Measurements from ENCODE around the gene KCNH4.
A peak's percentile ranks its signal among the peaks of the same experiment; 100 is the strongest.

The KCNH4 gene

DNA sequence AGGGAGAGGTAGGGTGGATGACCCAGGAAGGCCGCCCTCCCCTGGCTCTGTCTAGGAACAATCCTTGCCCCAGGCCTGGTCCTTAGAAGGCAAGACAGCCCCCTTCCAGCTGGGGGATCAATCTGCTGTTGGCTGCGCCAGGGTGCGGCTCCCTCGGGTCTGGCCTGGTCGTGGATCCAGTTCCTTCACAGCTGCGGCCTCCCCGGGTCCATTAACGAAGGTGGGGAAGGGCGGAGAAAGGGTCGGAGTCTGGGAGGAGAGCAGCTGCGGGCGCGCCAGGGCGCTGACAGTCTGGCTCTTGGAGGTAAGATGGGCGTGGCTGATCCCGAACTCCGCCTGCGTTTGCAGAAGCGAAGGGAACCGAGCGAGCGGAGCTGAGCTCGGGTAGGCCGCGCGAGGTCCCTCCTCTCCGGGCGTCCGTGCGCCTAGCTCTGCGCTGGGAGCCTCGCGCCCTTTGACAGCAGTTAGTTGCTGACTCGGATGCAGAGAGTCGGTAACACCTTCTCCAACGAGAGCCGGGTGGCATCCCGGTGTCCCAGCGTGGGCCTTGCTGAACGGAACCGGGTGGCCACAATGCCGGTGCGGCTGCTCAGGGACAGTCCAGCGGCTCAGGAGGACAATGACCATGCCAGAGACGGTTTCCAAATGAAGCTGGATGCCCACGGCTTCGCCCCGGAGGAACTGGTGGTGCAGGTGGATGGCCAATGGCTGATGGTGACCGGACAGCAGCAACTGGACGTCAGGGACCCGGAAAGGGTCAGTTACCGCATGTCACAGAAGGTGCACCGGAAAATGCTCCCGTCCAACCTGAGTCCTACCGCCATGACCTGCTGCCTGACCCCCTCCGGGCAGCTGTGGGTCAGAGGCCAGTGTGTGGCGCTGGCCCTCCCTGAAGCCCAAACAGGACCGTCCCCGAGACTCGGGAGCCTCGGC is 58.3 kb downstream of the KCNH4 start, which contains the start of gene HSPB9:
TSS of gene HSPB9 (plus strand) at position 434 of the 933 bp plus-strand sequence. CDS start at position 481, 47 bp downstream.
- H3K4me1 ChIP-seq (ENCODE audit: control insufficient read depth, insufficient read depth, low read length): no peaks in the 10 kb centered on the region
- H3K27me3 ChIP-seq (ENCODE audit: control insufficient read depth, insufficient read depth, low read length): no peaks in the 10 kb centered on the region
- peaks cover 11% of the 10 kb centered on the region for H3K36me3 ChIP-seq (ENCODE audit: control insufficient read depth, insufficient read depth, low read length)
- peak within 1 kb of the TSS; percentile 6 for H3K27ac ChIP-seq (ENCODE audit: low read depth, low read length)
- H3K9ac ChIP-seq (ENCODE audit: low read length): no peak within 1 kb of the TSS
- peak within 1 kb of the TSS; percentile 42 for H3K4me3 ChIP-seq (ENCODE audit: low read length)

DNA sequence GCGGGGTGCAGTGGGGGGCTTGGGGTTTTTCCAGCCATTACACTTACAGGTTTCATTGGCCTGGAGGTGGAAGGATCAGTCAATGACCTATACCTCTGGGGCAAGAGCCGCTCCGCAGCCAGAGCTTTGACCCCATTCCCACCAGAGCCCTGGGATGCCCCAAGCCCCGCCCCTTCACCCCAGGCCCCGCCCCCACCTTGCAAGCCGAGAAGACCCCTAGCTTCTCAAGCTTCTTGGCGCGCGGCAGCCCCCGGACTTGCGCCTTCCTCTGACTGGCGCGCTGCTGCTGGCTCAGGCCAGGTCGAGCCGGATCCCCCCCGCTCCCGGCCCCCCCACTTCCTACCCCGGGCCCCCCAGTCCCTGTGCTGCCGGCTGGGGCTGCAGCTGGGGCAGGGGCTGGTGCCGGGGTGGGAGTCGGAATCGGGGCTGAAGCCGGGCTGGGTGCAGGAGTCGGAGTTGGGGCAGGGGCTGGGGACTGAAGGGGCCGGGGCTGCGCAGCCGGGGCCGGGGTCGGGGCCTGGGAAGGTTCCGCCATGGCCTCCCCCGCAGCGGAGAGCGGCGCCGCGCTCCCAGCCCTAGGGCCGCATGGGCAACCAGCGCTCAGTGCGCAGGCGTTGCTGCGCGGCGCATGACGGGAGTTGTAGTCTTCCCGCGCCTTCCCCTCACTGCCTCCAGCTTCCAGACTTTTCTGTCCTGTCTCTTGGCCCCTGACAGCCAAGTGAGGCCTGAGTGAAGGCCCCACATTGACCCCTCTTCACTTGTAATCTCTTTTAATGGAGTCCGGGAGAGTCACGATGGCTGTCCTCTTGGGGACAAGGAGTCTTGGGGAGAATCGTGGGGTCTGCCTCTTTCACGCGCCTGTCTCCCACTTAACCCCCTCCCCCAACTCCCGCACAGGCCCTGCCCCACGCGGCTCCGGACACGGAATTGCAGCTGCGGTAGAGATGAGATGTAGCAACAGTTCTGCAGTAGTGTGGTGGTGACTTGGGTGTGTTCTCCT is 59.9 kb downstream of the KCNH4 start, which contains the start of gene KAT2A:
TSS of gene KAT2A (minus strand) at position 598 of the 1,000 bp plus-strand sequence. CDS start at position 535, 63 bp downstream.
- H3K27ac ChIP-seq (ENCODE audit: low read depth, low read length): peak within 1 kb of the TSS; percentile 59
- no peak within 1 kb of the TSS for H3K9ac ChIP-seq (ENCODE audit: low read length)
- H3K4me1 ChIP-seq (ENCODE audit: control insufficient read depth, insufficient read depth, low read length): no peaks in the 10 kb centered on the region
- H3K27me3 ChIP-seq (ENCODE audit: control insufficient read depth, insufficient read depth, low read length): no peaks in the 10 kb centered on the region
- H3K36me3 ChIP-seq (ENCODE audit: control insufficient read depth, insufficient read depth, low read length): peaks cover 8% of the 10 kb centered on the region
- peak within 1 kb of the TSS; percentile 58 for H3K4me3 ChIP-seq (ENCODE audit: low read length)

DNA sequence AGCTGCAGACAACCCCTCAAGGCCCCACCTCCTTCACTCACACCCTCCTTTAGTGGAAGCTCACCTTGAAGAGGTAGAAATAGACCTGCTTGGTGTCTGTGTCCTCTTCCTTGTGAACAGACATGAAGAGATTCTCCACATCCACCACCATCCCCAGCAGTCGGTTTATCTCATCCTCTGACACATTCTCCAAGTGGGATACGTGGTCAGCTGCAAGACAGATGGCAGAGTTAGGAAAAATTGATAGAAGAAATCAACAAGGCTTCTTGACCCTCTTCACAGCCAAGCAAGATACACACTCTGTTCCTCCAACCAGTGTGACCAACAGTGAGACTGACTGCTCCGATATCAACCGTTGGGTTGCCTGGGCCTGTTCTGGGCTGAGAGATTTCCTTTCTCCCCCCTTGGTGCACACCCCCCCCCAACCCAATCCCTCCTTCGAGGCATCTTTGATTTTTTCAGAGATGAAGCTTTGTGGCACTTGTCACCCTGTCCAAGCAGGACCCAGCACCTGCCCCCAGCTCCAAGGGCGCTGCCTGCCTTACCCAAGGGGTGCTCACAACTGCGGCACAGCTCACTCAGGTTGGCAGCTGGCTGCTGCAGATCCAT is 60.7 kb downstream of the KCNH4 start:
- H3K27ac ChIP-seq (ENCODE audit: low read depth, low read length): no peak overlapping the region
- H3K27me3 ChIP-seq (ENCODE audit: control insufficient read depth, insufficient read depth, low read length): no peaks in the 10 kb centered on the region
- H3K36me3 ChIP-seq (ENCODE audit: control insufficient read depth, insufficient read depth, low read length): peaks cover 8% of the 10 kb centered on the region
- no peak overlapping the region for H3K4me3 ChIP-seq (ENCODE audit: low read length)
- no peak overlapping the region for H3K9ac ChIP-seq (ENCODE audit: low read length)
- no peaks in the 10 kb centered on the region for H3K4me1 ChIP-seq (ENCODE audit: control insufficient read depth, insufficient read depth, low read length)

DNA sequence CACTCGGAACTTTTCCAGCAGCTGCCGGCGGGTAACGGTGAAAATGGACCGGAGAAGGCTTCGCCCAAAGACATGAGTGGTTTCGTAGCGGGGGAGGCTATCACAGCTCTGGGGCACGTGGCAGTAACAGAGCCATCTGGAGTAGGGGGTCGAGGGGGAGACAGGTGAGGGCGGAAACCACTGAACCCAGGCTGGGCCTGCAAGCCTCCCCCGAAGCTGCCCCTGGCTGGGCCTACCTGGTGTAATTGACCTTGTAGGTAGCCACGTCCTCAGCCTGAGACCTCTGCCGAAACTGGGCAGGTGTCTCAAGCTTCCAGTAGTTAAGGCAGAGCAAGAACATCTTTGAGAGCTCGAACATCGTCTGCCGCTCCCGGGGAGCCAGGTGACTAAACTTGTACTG is 61.6 kb downstream of the KCNH4 start:
- Histone ChIP-seq H3K36me3 (ENCODE audit: control insufficient read depth, insufficient read depth, low read length) (peaks cover 3% of the 10 kb centered on the region), H3K27me3 (ENCODE audit: control insufficient read depth, insufficient read depth, low read length) (no peaks in the 10 kb centered on the region), H3K9ac (ENCODE audit: low read length) (no peak overlapping the region), H3K4me3 (ENCODE audit: low read length) (no peak overlapping the region), H3K27ac (ENCODE audit: low read depth, low read length) (no peak overlapping the region), H3K4me1 (ENCODE audit: control insufficient read depth, insufficient read depth, low read length) (no peaks in the 10 kb centered on the region)

DNA sequence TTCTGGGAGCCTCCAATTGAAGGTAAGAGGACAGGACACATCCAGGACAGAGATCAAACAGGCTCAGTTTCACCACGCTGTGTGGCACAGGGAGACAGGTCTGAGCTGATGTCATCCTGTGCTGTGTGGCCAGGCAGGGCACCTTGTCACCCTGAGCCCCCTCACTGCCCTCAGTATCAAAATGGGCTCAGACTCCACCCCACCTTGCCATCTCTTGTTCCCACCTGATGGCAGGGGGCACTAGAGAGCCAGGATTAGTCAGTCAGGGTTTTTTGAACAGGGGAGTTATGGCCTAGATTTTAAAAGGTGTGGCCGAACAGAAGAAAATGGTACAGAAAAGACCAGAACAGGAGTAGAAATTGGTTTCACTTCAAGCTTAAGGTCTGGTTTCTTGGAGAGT is 62.4 kb downstream of the KCNH4 start:
- no peaks in the 10 kb centered on the region for H3K4me1 ChIP-seq (ENCODE audit: control insufficient read depth, insufficient read depth, low read length)
- no peak overlapping the region for H3K27ac ChIP-seq (ENCODE audit: low read depth, low read length)

DNA sequence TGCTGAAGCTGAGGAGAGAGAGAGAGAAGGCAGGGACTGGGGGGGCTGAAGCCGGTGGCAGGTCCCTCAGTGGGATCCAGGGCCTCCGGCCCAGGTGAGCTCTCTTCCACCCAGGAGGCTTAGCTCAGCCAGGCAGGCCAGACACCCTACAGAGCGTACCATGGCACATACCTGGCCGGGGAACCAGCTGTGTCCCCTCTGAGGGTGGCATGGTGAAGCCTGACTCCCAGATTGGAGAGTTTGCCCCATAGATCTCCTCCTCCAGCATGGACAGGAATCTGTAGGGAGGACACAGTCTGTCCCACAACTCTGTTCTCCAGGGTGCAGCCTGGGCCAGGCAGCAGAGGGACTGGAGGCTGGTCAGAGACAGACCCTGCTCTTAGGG is 62.8 kb downstream of the KCNH4 start:
- Histone ChIP-seq H3K27me3 (ENCODE audit: control insufficient read depth, insufficient read depth, low read length) (no peaks in the 10 kb centered on the region), H3K4me1 (ENCODE audit: control insufficient read depth, insufficient read depth, low read length) (no peaks in the 10 kb centered on the region), H3K9ac (ENCODE audit: low read length) (no peak overlapping the region), H3K4me3 (ENCODE audit: low read length) (no peak overlapping the region), H3K36me3 (ENCODE audit: control insufficient read depth, insufficient read depth, low read length) (peaks cover 2% of the 10 kb centered on the region), H3K27ac (ENCODE audit: low read depth, low read length) (no peak overlapping the region)

More for the DNA sequence above, 62.4 kb downstream of the KCNH4 start:
- Histone ChIP-seq H3K4me3 (ENCODE audit: low read length) (no peak overlapping the region), H3K9ac (ENCODE audit: low read length) (no peak overlapping the region), H3K27me3 (ENCODE audit: control insufficient read depth, insufficient read depth, low read length) (no peaks in the 10 kb centered on the region), H3K36me3 (ENCODE audit: control insufficient read depth, insufficient read depth, low read length) (peaks cover 2% of the 10 kb centered on the region)

- H3K36me3 ChIP-seq (ENCODE audit: control insufficient read depth, insufficient read depth, low read length): peaks cover 2% of the 10 kb centered on the region
- H3K9ac ChIP-seq (ENCODE audit: low read length): no peak overlapping the region
- no peak overlapping the region for H3K4me3 ChIP-seq (ENCODE audit: low read length)
Measured at GRCh38 chr17:42117397-42118125, 63.4 kb downstream of the KCNH4 start.

DNA sequence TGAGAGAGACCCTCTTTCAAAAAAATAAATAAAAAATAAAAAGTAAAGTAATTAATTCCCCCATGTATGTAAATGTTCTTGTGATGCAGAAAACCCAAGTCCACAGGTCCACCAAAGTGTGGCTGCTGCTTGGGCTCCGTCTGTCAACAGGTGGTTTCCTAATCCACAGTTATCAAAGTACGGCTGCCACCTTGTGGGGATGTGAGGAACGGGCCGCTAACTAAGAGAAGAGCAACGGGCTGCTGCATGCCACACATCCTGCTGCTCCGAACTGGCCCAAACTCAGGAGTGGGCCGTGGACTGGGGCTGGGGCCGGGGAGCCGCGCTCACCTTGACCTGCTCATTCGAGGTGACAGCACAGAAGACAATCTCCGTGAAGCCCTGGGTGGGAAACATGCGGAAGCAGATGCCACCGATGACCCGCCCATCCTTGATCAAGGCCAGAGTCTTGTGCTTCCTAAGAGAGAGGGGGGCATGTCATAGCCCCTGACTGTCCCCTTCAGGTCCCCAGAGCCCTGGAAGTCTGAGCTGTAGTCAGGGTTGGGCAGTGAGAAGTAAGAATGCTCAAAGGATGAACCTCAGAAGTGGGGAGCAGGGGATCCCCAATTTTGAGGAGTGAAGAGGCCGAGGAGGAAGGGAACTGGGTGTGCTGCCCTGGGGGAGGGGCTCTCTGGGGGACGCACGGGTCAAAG is 64.1 kb downstream of the KCNH4 start:
- H3K4me1 ChIP-seq (ENCODE audit: control insufficient read depth, insufficient read depth, low read length): peaks cover 4% of the 10 kb centered on the region
- no peak overlapping the region for H3K4me3 ChIP-seq (ENCODE audit: low read length)
- no peak overlapping the region for H3K27ac ChIP-seq (ENCODE audit: low read depth, low read length)
- H3K9ac ChIP-seq (ENCODE audit: low read length): no peak overlapping the region
- H3K27me3 ChIP-seq (ENCODE audit: control insufficient read depth, insufficient read depth, low read length): no peaks in the 10 kb centered on the region
- peaks cover 2% of the 10 kb centered on the region for H3K36me3 ChIP-seq (ENCODE audit: control insufficient read depth, insufficient read depth, low read length)

More at GRCh38 chr17:42117397-42118125, 63.4 kb downstream of the KCNH4 start:
- H3K4me1 ChIP-seq (ENCODE audit: control insufficient read depth, insufficient read depth, low read length): peaks cover 3% of the 10 kb centered on the region
- no peak overlapping the region for H3K27ac ChIP-seq (ENCODE audit: low read depth, low read length)
- H3K27me3 ChIP-seq (ENCODE audit: control insufficient read depth, insufficient read depth, low read length): no peaks in the 10 kb centered on the region

- no peak overlapping the region for H3K27ac ChIP-seq (ENCODE audit: low read depth, low read length)
Measured at GRCh38 chr17:42114118-42114517, 66.8 kb downstream of the KCNH4 start.

GRCh38 chr17:42113293-42114069 is 67.5 kb downstream of the KCNH4 start:
- Histone ChIP-seq H3K36me3 (ENCODE audit: control insufficient read depth, insufficient read depth, low read length) (no peaks in the 10 kb centered on the region), H3K27me3 (ENCODE audit: control insufficient read depth, insufficient read depth, low read length) (no peaks in the 10 kb centered on the region), H3K9ac (ENCODE audit: low read length) (peak overlapping the region; percentile 13), H3K27ac (ENCODE audit: low read depth, low read length) (peak overlapping the region; percentile 96), H3K4me1 (ENCODE audit: control insufficient read depth, insufficient read depth, low read length) (peaks cover 12% of the 10 kb centered on the region), H3K4me3 (ENCODE audit: low read length) (no peak overlapping the region)

More at GRCh38 chr17:42114118-42114517, 66.8 kb downstream of the KCNH4 start:
- Histone ChIP-seq H3K9ac (ENCODE audit: low read length) (no peak overlapping the region), H3K36me3 (ENCODE audit: control insufficient read depth, insufficient read depth, low read length) (no peaks in the 10 kb centered on the region), H3K4me3 (ENCODE audit: low read length) (no peak overlapping the region), H3K27me3 (ENCODE audit: control insufficient read depth, insufficient read depth, low read length) (no peaks in the 10 kb centered on the region), H3K4me1 (ENCODE audit: control insufficient read depth, insufficient read depth, low read length) (peaks cover 12% of the 10 kb centered on the region)
